Hematopoietic multipotent progenitor cell treated with erythropoietin and hydrocortisone succinate and interleukin-3 and kit ligand, for 17 days (in vitro differentiated cells): ENCODE results near the gene ABR.
"Not testable (repeated sequence)": the region's sequence is repeated elsewhere in the genome, so short reads cannot be mapped to it uniquely, and the experiment has no call there.

Experiments used
- DNase-seq: peaks from one replicate; pipeline ENCODE4 v3.0.0-alpha.2; 2015; ENCODE audit warnings: low spot score

ABR gene

DNA sequence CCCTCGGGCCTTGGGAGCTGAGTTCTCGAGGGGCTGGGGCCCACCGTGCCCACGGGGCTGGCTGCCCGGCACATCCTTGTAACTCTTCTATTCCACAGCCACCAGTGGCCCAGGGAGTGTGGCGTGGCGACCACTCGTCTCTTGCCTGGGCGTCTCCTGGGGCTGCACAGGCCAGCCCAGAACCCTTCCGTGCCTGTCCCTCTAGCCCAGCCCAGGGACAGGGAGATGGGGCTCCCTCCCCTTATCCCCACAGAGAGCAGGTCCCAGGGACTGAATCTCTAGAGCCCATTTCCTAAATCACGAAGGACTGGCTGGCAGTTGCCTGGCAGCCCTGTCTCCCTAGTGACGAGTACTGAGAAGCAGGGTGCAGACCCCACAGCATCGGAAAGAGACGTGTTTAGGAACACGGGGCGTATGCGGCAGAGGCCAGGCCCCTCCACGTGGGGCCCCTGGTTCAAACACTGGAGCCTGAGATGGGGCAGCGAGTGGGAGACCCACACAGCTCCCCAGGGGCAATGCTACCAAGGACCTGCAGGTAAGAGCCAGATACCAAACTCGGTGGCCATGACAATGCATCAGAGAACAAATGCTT is 131.8 kb downstream of the ABR start:
- DNase-seq = no peak

DNA sequence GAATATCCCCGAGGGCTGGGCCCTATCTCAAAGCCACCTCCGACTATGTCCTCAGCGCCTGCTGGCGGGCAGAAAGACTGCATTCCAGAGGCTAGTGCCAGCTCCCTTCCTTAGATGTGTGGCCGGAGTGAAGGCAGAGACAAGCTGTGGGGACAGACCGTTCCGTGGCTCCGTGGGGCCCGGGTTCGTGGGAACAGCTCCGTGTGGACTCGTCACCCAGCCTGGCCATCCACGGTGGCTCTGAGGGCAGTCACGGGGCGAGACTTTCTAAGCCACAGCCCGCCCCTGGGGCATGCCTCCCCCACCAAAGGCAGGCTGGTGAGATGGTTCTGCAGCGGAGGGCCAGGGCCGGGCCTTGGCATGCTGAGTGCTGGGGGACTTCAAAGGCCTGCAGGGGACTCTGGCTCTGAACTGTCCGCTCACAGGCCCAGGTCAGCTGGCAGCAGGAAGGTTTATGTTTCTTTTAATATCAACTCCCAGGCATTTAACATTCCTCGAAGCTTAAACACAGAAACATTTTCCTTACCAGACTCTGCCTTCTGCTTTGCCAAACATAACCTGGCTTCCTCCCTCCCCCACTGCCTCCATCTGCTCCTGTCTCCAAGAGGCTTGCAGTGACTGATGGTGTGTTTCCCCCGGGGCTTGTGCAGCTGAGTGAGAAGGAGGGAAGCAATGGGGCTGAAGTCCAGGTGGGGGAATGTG is 132.5 kb downstream of the ABR start:
- no peak for DNase-seq

DNA sequence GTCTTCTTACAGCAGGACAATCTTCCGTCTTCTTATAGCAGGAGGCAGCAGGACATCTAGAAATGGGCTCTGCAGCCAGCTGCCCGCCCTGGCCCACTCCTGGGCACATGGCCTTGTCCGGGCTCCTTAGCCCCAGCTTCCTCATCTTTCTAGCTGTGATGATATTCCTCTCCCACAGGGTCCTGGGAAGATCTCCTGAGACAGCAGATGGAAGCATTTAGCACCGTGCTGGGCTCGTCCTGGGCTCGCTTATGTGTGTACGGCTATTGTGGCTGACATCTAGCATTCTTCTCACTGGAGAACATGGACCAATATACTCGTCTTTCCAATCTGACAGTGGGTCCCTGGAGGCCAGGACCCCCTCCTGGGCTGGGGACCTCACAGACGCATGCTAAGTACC is 134.3 kb downstream of the ABR start:
- DNase-seq = no peak

DNA sequence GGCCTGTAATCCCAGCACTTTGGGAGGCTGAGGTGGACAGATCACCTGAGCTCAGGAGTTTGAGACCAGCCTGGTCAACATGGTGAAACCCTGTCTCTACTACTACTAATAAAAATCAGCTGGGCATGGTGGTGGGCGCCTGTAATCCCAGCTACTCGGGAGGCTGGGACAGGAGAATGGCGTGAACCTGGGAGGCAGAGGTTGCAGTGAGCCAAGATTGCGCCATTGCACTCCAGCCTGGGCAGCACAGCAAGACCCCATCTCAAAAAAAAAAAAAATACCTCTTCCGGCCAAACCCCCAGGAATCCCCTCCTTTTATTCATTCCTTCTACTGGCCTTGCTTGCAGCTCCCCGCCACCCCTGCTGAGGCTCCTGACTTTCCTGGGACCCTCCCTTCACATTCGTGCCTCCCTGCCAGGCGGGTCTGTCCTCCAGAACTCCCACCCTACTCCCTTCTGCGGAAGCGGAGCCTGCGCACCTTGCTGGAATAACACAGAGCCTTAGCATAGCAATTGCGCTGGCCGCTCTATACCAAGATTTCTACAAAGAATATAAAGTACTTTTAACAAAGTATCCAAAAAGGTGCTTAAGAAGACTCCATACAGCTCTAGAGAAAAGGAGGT is 135.3 kb downstream of the ABR start:
- DNase-seq = not testable (repeated sequence)

DNA sequence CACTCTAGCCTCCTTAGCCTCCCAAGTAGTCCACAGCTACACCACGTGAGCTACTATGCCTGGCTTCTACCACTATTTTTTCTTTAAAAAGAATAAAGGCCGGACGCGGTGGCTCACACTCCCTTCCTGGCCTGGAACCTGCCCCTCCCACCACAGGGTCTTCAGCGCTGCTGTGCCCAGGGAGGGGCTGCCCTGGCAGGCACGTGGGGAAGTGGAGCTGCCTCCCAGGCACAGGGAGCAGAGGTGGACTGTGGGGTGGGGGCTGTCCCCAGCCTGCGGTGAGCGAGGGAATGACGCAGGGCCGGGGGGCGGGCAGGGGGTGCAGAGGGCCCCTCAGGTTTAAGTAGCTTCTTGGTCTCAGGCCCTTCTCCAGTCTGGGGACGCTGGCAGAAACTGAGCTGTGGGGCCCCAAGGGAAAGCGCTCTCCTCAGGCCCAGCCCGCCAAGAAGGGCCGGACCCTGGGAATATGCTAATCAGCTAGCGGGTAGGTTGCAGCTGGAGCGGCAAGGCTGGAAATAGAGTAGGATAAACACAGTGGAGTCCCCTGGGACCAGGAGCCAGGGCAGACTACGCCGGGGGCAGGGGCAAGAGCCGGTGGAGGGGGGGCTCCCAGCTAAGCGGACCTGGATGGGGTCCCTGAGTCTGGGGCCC is 136.1 kb downstream of the ABR start:
- no peak for DNase-seq

DNA sequence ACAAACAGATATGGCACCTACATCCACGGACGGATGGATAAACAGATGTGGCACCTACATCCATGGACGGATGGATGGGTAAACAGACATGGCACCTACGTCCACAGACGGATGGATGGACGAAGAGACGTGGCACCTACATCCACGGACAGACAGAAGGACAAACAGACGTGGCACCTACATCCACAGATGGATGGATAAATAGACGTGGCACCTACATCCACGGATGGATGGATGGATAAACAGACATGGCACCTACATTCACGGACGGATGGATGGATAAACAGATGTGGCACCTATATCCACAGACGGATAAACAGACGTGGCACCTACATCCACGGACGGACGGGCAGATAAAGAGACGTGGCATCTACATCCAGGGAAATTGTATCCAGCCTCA is 137.3 kb downstream of the ABR start:
- no peak for DNase-seq

DNA sequence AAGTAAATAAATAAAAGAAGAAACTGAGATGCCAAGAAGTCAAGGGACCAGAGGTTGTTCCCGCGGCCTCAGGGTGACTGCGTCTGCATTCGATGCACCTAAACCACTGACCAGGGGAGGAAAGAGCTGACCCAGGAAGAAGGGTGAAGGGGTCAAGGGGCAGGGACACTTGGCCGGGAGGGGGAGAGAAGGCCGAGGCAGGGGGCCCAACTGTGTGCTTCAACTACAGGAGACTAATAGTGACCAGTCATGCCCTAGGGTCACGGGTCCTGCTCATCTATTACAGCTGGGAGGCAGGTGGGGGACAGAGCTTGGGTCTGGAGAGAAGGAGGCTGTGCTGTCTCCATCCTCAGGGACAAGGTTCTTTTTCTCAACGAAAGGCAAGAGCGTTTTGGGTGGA is 138.0 kb downstream of the ABR start:
- no peak for DNase-seq

DNA sequence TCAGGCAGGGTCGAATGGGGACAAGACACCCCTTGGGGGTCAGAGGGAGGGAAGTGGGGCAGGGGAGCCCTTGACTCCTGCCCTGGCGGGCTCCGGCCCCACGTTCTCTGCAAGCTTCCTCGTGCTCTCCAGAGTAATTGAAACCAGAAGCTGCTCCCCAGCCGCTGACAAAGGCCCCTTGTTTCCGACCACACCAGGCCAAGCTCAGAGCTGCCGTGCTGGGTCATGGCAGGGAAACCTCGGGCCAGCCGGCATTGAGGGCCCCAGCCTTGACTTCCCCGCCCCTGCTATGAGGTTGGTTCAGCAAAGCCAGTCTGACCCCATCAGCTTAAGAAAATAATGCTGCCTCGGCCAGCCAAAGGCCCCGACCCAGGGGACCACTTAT is 139.6 kb downstream of the ABR start:
- DNase-seq = no peak

DNA sequence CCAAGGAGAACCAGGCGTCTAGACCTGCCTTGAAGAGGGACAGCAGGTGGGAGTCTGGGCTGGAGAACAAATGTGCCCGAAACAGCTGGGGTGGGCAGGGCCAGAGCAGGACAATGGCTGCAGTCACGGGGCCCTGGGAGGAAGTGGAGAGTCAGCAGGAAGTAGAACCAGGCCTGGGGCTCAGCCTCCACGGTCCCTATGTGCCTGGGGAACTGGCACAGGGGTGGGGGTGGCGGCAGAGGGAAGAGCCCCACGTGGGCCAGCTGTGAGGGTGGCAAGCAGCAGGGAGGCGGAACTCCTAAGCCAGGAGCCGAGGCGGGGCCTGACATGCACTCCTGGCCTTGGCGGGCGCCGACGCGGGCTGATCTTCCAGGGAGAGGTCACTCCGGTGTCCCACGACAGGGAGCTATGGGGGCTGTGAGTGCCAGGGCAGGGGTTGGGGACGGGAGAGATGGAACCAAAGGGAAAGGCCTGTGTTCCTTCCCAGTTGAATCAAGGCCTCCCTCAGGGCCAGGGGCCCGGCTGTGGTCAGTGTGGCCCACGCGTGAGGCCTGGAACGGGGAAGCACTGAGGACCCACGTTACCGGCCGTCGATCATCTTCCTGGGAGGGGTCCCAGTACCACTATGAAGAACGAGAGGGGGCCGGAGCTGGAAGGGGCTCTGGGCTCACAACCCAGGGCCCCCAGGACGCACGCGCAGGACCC is 140.1 kb downstream of the ABR start:
- DNase-seq = no peak

DNA sequence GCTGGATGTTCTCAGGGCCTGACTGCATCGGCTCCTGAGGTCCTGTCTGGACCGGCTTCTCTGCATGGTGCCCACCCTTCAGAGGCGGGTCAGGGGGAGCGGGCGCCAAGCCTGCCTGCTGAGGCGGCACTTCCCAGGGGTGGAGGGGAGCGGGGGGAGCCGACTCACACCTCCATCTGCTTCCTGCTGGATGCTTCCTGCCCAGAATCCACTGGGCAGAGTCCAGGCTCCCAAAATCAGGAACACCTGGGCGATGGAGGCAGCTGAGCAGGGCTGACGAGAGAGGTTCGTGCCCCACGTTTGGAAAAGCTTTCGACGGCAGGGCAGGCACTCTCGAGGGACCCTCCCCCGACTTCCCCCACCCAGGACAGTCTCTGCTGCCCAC is 140.7 kb downstream of the ABR start:
- no peak for DNase-seq

DNA sequence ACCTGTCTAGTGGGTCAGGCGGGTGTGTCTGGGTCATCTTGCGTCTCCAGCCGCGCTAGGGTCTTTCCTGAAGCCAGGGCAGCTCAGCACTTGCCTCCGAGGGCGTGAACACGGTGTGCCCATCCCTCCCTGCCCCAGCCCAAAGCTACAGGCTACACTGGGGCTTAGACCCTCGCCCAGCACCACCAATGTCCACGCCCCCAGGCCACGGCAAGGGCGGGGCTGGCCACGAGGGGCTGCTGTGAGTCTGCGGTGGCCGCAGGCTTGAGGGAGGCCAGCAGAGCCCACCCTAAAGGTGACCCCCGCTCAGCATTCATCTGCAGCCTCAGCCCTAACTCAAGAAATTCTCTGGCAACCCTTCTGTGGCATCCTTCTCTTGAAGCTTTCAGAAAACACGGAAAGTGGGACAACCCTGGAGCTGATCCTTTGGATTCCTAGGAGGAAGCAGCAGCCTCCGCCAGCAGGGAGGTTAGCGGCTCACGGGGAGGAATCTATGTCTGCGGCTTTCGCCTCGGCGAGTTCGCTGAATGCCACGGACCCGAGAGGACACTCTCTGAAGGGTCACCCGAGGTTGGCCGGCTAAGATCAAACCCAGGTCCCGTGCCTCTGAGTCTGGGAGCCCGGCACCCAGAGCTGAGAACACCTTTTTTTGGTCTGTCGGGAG is 141.2 kb downstream of the ABR start:
- no peak for DNase-seq

DNA sequence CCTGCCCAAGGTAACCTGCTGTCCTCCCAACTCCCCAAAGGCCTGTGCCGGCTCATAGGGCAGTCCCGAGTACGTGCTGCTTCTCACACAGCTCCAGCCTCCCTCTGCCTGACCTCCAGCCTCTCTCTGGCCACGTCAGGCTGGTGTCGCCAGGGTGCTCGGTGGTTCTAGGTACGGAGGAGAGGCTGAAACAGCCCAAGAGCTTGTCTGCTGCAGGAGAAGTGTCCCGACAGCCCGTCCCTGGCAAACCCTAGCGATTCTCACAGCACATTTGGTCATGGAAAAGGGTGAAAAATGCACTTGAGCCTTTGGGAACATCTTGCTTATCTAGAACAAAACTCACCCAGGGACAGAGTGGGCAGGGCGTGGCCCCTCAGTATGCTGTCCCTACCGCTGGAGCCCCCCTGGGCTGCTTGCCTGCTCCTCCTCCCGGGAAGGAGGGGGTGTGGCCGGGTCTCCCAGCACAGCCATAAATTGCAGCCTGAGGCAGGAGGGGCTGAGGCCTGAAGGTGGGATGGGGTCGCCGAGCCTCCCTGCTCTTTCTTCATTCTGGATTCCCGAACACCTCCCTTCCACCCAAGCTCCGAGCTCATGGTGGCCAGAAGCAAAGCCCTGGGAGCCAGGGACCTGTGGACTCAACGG is 142.4 kb downstream of the ABR start:
- no peak for DNase-seq

DNA sequence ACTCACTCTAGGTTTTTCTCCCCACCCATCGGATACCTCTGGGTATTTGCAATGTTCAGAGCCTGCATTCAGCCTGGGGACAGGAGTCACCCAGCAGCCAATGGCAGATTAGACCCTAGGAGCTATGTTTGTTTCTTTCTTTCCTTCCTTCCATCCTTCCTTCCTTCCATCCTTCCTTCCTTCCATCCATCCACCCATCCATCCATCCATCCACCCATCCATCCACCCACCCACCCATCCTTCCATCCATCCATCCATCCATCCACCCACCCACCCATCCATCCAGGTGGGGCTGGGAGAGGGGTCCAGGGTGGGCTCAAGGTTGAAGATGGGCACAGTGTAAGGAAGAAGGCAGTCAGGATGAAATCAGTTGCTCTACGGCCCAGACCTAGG is 142.9 kb downstream of the ABR start:
- no peak for DNase-seq

DNA sequence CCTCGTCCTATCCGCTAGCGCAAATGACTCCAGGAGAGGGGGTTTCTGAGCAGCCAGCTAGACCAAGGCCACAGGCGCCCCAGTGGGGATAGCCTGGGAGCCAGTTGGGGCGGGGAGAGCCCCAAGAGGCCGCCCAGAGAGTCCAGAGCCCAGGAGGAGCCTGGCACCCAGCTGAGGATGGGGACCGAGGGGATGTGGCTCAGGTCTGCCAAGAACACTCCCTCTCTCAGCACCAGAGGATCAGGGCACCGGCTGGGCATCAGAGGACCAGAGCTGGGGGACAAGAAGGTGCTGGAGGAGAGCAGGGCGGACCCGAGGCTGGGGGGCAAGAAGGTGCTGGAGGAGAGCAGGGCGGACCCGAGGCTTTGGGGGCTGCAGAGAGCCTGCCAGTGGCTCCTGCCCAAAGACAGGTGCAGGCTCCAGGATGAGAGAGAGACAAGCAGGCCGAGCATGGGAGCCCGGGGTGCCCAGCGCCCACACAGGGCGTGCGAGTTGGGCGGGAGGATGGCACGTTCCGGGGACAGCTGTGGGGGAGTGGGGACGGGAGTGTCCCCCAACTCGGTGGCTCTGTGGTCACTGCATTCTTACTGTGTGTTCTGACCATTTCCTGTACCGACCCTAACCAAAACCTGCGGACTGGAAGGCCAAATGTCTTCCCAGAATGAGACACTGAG is 143.5 kb downstream of the ABR start:
- DNase-seq = no peak

DNA sequence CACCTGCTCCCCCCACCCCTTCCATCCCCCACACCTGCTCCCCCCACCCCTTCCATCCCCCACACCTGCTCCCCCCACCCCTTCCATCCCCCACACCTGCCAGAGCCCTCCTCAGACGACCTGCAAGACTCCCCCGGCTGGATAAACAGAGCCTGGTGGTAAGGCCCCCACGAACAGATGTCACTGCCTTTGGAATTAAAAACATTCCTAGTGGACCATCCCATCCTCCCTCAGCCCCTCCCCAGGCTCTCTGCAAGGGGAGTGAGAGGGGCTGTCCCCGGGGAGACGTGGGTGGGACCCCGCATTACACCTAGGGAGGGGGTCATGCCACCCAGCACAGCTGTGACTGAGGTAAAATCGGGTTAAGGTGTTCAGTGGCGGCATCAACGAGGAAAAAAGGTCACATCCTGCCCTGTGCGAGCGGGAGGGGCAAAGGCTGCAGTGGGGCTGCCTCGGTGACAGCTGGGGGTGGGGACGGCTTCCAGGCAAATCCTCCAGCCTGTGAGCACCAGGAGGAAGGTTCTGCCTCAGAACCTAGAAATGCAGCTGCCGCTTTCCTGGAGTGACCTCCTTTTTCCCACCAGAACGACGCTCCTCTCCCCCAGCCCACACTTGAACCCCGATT is 144.1 kb downstream of the ABR start:
- no peak for DNase-seq

DNA sequence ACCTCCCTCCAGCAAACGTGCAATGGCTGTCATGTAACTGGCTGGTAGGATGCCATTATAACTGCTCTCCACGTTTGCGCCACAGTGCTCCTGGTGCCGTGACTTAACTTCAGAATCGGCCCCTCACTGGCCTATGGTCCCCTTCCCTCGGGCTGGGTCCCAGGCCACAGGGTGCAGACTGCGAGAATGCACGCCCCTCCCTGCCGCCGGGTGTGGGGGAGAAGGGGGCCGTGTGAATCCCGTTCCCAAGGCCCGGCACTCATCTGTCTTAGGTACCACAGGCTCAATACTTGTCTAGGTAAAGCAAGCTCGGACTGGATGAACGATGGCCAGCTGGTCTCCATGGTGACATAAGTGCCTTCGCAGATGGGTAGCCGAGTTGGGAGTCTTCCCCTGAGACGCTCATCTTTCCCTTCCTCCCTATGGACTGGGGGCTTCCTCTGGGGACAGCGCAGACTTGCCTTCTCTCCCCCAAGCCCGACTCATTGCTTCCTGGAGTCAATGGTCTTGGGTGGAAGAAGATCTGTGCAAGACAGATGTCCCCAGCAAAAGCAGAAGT is 145.1 kb downstream of the ABR start:
- no peak for DNase-seq

DNA sequence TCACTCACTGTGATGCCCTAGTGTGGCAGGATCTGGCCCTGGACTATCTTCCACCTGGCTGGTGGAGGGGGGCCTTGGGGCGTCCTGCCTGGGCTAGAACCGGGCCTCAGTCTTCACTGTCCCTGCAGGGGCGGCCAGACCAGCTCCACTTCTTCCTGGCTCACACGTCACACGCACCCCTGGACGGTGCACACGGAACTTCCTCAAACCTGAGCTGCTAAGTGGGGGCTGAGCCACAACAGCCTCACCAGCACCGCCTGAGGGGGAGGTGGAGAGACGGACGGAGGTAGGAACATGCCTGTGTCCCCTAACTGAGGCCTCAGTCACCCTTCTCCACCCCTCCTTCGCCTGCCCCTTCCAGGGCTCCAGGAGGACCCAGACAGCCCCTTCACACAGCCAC is 146.3 kb downstream of the ABR start:
- DNase-seq = no peak

DNA sequence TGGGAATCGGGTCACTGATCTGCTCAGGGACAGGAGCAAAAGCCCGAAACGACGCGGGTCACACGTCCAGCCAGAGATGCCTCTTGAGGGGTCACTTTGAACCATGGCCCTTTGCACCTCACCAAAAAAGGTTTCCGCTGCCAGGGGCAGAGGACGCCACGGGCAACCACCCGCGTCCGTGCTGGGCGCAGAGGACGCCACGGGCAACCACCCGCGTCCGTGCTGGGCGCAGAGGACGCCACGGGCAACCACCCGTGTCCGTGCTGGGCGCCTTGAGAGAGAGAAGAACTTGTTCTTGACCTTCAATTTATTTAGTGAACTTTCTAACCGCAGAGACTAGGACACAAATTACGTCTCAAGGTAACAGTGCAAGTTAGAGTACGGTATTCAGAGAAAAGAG is 147.4 kb downstream of the ABR start:
- DNase-seq = no peak

DNA sequence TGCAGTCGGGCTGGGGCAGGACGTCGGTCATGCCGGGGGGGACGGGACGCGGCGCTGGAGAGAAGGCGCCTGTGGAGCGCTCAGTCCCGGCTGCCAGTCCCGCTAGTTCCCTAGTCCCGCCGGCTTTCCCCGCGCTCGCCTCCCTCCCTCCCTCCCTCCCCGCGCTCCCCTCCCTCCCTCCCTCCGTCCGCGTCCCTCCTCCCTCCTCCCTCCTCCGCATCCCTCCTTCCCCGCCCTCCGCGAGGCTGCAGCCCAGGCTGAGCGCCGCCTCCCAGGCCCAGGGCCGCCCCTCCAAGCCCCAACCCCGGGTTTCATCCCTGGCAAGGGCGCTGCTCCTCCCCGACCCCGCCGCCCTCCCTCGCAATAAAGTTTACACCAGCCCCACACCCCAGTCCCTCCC is 148.1 kb downstream of the ABR start:
- DNase-seq = no peak
